ENCODE measurements around the gene FGF9.

- no peak for TF ChIP-seq CTCF (conservative IDR thresholded peaks at IDR 0.05 in 1 of 2, IDR thresholded peaks at IDR 0.05 in 1 of 2; ENCODE audit: extremely low read depth in 1 of 2, insufficient read depth in 1 of 2, low read depth in 1 of 2, low read length in 2 of 2)
- TF ChIP-seq EZH2 (IDR thresholded peaks at IDR 0.05; ENCODE audit: borderline replicate concordance, low read length) = no peak
These were observed 13.3 kb upstream of the FGF9 start for GRCh38 chr13:21657538-21657937.
